ENCODE measurements around the gene GGTLC1. TPM values are rescaled to one million over a fixed set of nuclear protein-coding genes. Genes with fewer than 3 reads are reported as not detected.
"Not testable (repeated sequence)": the region's sequence is repeated elsewhere in the genome, so short reads cannot be mapped to it uniquely, and the experiment has no call there.

The GGTLC1 gene
- total RNA-seq, 1 donor from 2014 or later = not detected

GRCh38 chr20:23994001-23994633 lies 5.5 kb upstream of the GGTLC1 start:
- not testable (repeated sequence) for DNase-seq

GRCh38 chr20:23993440-23993839 lies 4.9 kb upstream of the GGTLC1 start:
- DNase-seq = not testable (repeated sequence)

DNA sequence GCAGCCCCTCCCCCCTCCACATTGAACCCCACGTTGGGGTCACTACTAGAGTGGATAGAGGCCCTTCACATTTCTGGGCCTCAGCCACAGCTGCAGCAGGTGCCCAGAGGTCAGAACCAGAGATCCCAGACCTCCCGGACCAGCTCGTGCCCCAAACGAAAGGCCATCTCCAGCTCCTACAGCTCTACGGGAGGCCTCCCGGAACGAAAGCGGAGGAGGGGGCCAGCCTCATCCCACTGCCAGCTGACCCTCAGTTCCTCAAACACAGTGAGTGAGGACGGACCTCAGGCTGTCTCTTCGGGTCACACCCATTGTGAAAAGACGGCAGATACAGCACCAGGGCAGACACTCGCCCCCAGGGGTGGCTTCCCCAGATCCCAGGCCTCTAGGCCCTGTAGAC lies 1.7 kb upstream of the GGTLC1 start:
- DNase-seq = not testable (repeated sequence)

GRCh38 chr20:23988966-23989365 lies 387 bp upstream of the GGTLC1 start:
- DNase-seq = not testable (repeated sequence)

- DNase-seq = not testable (repeated sequence)
Observed at GRCh38 chr20:23986716-23987115, 1.9 kb downstream of the GGTLC1 start.

DNA sequence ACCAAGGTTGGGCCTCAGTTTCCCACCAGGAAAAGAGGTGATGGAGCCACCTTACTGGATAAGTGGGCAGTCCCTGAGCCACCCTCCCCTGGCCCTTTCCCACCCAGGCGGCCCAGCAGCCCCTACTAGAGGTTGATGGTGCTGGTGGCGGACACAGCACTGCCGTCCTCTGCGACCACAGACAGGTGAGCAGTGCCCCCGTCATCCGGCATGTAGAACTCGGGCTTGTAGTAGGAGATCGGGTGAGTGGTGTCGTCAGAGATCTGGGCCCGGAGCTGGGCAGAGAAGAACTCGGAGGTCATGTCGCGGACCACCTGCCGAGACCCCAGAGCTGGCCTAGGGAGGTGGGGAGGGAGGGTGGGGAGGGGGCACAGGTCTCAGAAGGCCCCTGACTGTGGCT lies 2.3 kb downstream of the GGTLC1 start:
- not testable (repeated sequence) for DNase-seq

- DNase-seq = not testable (repeated sequence)
Observed at GRCh38 chr20:23985790-23986225, 2.8 kb downstream of the GGTLC1 start.

GRCh38 chr20:23985066-23985789 lies 3.4 kb downstream of the GGTLC1 start:
- not testable (repeated sequence) for DNase-seq

DNA sequence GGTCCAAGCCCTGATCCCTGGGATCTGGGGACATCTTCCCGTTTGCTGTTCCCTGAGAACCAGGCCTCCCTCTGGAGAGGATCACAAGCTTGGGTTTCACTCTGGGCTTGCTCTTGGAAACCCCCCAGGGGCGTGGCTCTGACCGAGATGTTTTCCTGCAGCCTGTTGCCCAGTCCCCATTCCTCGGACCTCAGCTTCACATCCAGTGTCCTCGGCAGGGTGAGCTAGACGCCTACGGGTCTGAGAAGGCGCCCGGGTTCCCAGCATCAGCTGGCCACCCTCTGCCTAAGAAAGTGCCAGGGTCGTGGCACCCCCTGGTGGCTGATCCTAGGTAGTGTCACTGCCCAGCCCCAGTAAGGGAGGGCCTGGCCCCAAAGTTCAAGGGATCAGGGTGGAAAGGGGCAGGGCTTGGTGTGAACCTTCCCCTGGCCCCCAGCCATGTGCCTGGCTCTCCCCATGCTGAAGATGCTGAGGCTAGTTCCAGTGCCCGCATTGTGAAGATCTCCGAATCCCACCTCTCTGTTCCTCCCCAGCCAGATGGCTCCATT lies 4.0 kb downstream of the GGTLC1 start:
- DNase-seq = not testable (repeated sequence)

- not testable (repeated sequence) for DNase-seq
Observed at GRCh38 chr20:23982112-23983018, 6.2 kb downstream of the GGTLC1 start.

DNA sequence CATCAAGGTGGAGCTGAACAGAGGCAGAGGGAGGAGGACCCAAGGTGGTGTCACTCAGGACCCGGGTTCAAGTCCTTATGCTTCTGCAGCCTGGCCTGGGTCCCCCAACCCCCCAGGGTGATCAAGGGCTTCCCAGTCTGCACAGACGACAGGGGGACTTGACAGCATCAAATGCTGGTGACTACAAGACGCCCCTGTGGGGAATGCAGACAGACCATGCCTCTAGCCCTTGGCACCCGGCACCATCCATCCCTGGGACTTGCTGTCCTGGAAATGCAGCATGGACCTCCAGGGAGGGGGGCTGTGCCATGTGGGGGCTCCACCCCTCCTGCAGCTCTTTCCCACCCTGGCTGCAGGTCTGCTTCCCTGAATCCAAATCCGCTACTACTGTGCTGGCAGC lies 7.1 kb downstream of the GGTLC1 start:
- DNase-seq = not testable (repeated sequence)

DNA sequence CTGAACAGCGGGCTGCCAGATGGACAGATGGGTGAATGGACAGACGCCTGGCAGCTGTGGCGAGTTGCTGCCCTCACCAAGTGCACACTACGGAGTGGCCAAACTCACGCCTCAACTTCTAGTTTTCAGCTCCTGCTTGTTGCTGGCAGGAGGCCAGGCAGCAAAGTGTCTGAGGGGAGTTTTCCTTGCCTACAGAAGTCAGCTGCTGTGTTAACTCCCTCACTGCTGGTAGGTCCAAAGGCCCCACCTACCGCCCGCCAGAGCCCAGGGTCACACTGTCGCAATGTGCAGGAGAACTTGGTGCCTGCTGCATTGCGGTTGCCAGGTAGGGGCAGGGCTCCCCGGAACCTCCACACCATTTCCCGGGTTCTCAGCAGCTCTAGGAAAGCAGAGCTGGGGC lies 7.6 kb downstream of the GGTLC1 start:
- peak; percentile 6 for DNase-seq

- not testable (repeated sequence) for DNase-seq
Observed at GRCh38 chr20:23979899-23980811, 8.4 kb downstream of the GGTLC1 start.

- DNase-seq = not testable (repeated sequence)
Observed at GRCh38 chr20:23979380-23979779, 9.2 kb downstream of the GGTLC1 start.

GRCh38 chr20:23978457-23978856 lies 10.1 kb downstream of the GGTLC1 start:
- not testable (repeated sequence) for DNase-seq

DNA sequence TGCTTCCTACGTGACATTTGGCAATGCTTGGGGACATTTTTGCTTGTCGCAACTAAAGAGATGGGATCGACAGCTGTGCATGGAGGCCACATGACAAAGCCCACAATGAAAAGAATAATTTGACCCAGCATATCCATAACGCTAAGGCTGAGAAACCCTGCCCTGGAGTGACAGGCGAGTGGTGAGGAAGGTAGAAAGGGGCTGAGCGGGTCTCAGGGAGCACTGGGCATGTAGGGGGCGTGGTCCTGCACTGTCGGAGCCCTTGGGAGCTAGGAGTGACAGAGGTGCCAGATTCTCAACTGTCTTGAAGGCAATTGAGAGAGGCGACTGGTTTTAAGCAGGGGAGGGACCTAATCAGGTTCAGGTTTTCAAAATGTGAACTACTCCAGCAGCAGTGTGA lies 13.6 kb downstream of the GGTLC1 start:
- DNase-seq = no peak

GRCh38 chr20:23971310-23971709 lies 17.3 kb downstream of the GGTLC1 start:
- no peak for DNase-seq

DNA sequence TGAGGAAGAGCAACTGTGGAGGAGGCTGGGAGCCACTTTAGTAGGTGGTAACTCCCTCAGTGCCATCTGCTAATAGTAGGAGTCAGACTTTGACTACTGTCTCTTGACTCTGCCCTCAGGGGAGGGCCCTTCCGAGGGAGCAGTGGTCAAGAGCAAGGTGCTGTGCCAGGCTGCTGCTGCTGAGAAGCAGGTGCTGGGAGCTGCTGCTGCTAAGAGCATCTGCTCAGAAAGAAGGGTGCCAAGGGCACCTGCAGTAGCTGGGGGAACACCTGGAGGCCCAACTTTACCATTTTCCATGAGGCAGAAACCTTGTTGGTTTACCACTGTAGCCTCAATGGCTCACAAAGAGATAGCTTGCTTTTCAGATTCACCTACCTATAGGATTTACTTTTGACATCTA lies 18.5 kb downstream of the GGTLC1 start:
- DNase-seq = no peak

DNA sequence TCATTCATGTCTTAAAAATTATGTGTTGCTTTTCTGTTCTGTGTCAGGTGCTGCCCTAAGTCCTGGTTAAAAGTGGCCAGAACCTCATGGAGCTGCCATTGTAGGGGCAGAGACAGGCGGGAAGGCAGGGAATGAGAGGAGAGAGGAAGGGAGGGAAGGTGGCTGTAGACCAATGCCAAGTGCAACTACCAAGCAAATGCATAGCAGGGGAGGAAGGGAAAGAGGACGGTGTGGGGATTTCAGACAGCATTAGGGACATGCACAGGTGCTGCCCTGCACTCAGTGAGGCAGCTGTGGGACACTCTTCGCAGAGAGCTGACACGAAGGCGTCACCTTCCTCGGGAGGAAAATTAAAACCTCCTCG lies 21.0 kb downstream of the GGTLC1 start:
- DNase-seq = no peak

DNA sequence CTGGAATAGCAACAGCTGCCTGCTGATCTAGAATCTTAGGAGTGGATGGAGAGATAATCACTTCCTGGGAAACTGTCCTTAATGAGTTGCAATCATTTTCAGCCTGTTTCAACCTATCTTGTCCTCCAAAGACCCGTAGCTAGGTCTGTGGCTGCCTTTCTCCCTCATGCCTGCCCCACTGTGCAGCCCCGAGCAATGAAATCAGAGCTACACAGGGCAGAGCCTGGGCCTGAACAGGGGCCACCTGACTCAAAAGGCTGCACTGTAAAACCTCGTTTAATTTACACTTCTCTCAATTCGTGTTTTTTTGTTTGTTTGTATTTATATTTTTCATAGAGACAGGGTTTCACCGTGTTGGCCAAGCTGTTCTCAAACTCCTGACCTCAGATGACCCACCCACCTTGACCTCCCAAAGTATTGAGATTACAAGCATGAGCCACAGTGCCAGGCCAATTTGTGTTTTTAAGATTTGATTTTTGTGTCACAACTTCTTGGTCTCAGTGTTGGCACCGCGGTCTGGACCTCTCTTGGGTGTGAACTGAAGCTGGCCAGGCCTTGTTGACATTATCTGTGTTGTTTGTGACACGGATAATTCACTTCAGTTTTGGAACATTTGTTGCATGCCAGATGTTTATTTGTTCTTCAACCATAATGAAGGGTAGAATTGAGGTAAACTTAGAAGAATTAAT lies 21.5 kb downstream of the GGTLC1 start:
- DNase-seq = no peak

DNA sequence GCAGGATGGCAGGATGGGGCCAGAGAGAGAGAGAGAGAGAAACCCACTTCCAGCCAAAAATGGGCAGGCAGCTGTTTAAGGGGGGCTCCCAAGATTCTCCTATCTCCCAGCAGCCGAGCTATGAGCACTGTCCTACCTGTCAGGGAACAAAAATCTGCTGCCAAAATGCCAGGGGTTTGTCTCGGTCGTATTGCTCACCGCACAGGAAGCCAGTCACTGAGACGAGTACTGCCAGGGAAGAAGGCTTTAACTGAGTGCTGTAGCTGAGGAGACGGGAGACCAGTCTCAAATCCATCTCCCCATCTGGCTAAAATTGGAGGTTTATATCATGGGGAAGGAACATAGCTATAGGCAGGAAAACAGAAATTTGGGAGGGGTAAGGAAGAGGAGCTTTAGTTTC lies 22.3 kb downstream of the GGTLC1 start:
- DNase-seq = no peak

Data from skin of body (tissue), 2 donors.